GM12873 (cell line): ENCODE data around the gene NR6A1.

Experiments
- TF ChIP-seq, protein P1 (sequence below): IDR thresholded peaks from 2 replicates; pipeline ENCODE4 v1.5.1; 2012; ENCODE audit warnings: low read depth, mild to moderate bottlenecking, moderate library complexity, low read length, control low read depth; ENCODE audit not compliant: insufficient read depth; ENCODE audit errors: missing control alignments

NR6A1 gene

DNA sequence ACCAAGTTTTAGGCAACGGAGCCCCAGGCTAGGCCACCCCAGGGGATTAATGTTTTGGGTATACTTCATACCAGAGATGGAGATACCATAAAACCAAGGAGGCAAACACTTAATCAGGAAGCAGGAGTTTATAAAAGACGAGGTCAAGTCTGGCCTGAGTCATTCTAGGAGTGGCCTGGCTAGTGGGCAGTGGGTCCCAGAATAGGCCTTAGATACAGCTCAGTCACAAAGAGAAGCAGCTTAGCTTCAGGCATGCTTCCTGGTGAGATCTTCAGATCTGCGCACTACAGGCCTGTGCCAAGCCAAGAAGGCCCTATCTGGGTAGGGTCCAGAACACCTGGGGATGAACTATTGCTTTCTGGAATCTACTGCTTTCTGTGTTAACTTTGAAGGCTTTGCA, 243.3 kb downstream of the NR6A1 start:
- TF ChIP-seq, protein P1, sequence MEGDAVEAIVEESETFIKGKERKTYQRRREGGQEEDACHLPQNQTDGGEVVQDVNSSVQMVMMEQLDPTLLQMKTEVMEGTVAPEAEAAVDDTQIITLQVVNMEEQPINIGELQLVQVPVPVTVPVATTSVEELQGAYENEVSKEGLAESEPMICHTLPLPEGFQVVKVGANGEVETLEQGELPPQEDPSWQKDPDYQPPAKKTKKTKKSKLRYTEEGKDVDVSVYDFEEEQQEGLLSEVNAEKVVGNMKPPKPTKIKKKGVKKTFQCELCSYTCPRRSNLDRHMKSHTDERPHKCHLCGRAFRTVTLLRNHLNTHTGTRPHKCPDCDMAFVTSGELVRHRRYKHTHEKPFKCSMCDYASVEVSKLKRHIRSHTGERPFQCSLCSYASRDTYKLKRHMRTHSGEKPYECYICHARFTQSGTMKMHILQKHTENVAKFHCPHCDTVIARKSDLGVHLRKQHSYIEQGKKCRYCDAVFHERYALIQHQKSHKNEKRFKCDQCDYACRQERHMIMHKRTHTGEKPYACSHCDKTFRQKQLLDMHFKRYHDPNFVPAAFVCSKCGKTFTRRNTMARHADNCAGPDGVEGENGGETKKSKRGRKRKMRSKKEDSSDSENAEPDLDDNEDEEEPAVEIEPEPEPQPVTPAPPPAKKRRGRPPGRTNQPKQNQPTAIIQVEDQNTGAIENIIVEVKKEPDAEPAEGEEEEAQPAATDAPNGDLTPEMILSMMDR: no peak

DNA sequence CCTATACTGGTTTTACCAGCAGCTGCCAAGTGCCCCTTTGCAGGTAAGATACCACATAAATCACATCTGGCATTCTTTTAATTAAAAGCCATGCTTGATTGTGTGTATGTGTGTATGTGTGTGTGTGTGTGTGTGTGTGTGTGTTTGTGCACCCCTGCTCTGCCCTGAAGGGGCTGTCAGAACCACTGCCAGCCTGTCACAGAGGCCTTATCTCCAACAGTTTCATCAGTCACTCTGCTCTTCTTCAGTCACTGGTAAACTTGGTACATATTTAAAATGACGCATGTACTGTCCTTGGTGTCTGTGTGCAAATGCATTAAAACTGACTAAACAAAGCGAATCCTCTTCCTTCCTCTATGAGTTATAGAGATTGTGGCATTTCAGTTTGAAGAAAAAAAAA, 244.9 kb downstream of the NR6A1 start:
- TF ChIP-seq, protein P1: no peak

DNA sequence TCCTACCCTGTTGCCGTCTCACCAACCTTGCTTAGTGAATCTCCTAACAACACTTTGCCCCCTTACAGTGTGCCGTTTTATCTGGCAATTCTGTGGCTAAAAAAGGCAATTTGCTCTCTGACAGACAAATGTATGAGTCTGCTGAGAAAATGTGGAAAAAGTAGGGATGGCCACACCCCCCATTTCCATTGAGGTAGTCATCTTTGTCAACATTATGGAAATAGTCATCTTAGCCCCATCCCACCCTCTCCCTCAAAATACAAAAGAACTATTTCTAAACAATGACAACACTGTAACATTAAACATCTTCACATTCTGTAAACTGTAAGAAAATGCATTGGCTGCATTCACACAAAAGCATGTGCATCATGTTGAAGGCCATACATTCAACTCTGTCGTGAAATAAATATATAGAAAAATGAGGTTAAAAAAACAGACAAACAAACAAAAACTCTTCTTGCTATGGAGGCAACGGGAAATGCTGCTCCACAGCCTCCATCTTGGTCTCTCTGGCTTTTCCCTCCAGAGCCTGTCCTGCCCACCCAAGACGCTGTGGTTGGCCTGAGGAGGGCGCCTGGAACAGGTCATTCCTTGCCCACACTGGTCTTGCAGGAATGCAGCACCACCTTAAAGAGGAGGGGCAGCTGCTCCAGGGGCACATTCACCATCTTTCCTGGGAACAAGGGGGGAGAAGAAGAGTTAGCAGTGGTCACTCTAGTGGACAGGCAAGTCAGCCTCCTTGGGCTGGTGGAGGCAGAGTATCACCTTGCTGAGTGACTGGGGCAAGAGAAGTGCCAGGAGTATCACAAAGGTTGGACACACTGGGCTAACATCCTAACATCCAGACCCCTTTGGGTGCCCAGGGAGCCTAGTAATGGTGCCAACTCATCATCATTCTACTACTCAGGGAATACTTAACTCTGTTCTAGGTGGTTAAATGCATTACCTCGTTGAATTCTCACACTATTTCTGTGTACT, 248.7 kb downstream of the NR6A1 start:
- TF ChIP-seq, protein P1: no peak

DNA sequence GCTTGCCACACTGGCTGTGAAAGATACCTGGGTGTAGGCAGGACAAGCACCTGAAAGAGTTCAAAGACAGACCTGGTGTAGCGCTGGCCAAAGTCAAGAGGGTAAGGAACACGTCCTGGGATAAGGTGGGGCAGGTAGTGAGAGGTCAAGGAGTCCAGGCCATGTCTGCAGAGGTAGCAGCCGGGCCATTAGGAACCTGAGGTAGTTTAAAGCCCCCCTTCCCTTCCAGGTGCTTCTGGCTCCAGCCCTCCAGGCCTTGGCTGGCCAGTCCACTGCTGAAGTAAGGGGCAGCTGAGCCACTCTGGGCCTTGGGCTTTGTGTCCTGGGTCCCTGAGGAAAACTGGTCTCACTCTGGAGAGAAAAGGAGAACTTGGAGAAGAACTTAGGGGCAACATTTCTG, 250.0 kb downstream of the NR6A1 start:
- TF ChIP-seq, protein P1: no peak

DNA sequence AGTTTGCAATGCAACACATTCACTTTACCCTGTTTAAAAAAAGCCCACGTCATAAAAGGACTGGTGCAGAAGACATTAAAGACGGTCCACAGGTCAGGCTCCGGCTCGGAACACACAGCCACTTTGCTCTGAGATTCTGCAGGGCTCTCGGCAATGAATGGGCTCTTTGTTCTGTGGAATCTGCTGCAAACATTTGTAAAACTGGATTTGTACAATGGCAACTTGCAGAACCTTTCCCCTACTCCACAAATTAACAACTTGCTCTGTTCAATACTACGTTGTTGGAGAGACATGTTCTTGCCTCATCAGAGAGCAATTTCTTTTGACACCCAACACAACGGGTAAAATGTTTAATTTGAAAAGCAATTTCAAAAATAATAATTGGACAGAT, 250.9 kb downstream of the NR6A1 start:
- TF ChIP-seq, protein P1: no peak

DNA sequence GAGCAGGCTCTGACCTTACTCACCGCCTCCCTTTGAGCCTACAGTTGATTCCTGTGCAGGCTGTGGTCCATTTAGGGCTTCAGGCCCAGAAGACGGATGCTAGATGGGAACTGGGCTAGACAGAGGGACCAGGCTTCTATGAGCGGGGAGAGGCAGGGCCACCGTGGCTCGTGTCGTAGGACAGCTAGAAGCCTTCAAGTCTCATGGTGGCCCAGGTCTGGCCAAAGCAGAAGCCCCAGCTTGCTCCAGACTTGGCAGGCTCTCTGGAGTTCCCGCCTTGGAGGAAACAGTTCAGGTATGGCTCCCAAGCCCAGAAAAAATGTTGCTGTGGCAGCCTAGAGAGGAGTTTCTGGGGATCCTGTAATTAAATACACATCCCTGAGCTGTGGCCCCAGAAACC, 253.0 kb downstream of the NR6A1 start:
- TF ChIP-seq, protein P1: no peak

DNA sequence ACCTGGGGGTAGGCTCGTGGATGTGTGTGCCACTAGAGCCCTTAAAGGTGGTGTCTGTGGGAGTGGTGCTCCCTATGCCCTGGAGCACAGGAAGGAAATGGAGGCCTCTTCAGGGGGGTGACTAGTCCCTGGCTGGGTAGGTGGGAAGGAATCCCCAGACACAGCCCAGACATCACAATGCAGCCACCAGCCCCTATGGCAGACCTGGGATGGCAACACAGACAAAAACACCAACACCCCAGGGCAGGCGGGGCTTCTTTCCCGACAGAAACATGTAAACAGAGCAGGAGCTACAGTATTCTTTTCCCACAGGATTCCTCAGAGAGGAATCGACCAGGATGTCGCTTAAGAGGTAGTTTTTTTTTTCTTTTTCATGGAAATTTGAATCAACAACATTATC, 253.5 kb downstream of the NR6A1 start:
- TF ChIP-seq, protein P1: no peak
